ENCODE results near the gene VHLL. TPM values are rescaled to one million over a fixed set of nuclear protein-coding genes. Genes with fewer than 3 reads are reported as not detected.

The VHLL gene
- total and polyA plus RNA-seq, 3 experiments from 2014 or later, result 0.35 TPM; not detected in 2

DNA sequence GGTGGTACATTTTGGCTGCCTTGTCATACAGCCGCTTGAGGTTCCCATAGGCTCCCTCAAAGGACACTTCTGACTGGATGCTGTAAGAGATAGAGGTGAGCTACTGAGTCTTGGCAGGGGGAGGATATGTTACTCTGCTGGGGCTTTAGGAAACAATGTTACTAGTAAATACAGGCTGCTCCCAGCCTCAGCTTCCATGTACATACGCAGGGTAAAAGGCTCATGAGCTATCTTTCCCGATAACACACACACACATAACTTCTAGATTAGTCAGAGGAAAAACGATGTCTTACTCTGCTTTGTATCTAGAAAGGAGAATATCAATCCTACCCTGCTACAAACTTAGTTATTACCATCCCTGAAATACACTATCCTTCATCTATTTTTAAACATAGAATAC lies 30.8 kb downstream of the VHLL start:
- H3K36me3 ChIP-seq (ENCODE audit: insufficient read depth, low read length), result peaks cover 50% of the 10 kb centered on the region
- H3K4me1 Mint-ChIP-seq, result no peaks in the 10 kb centered on the region
- no peaks in the 10 kb centered on the region for H3K4me1 ChIP-seq (ENCODE audit: insufficient read depth, low read length)
- H3K27ac Mint-ChIP-seq, result peak overlapping the region in 1 of 8 donors; percentile 23
- peaks cover 14 to 87% (median 35%) of the 10 kb centered on the region in 3 donors for H3K36me3 Mint-ChIP-seq
- H3K27me3 ChIP-seq (ENCODE audit: insufficient read depth, low read length, poor library complexity, severe bottlenecking), result no peaks in the 10 kb centered on the region
- no peak overlapping the region for H3K4me3 ChIP-seq (ENCODE audit: low read length)
- ChIA-PET CTCF (no interaction called here), POLR2A (interaction anchor here (0.9 kb wide), 1 partner anchor 9 kb away, joined by 4 read pairs; no protein-coding TSS in a partner anchor)
- H3K27ac ChIP-seq (ENCODE audit: low read depth, low read length), result no peak overlapping the region
- H3K27me3 Mint-ChIP-seq, result no peaks in the 10 kb centered on the region
- no peaks in the 10 kb centered on the region for H3K9me3 Mint-ChIP-seq
- DNase-seq, result no peak
- no peaks in the 10 kb centered on the region for H3K9me3 ChIP-seq (ENCODE audit: low read length)
- no peak overlapping the region for H3K4me3 Mint-ChIP-seq

DNA sequence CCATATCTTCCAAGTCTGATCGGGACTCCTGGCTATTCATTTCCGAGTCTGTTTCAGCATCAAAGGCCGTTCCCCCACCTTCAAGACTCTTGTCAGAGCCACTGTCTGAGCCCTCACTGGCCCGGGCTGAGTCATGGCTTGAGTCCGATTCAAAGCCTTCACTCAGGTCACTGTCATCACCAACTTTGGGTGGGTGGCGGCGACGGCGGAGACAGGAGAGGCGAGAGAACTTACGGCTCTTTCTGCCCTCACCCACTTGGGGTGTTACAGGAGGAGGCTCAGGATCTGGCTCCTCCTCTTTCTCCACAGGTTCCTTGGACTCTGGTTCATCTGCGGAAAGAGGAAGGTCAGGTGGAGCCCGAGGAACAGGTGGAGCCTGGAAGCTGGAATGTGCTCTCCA lies 33.1 kb downstream of the VHLL start:
- ChIA-PET CTCF (no interaction called here), POLR2A (no interaction called here)
- Histone ChIP-seq H3K36me3 (ENCODE audit: insufficient read depth, low read length) (peaks cover 50% of the 10 kb centered on the region), H3K4me1 (ENCODE audit: insufficient read depth, low read length) (no peaks in the 10 kb centered on the region), H3K27me3 (ENCODE audit: insufficient read depth, low read length, poor library complexity, severe bottlenecking) (no peaks in the 10 kb centered on the region), H3K27ac (ENCODE audit: low read depth, low read length) (no peak overlapping the region), H3K9me3 (ENCODE audit: low read length) (no peaks in the 10 kb centered on the region), H3K4me3 (ENCODE audit: low read length) (no peak overlapping the region)
- Mint-ChIP-seq H3K9me3 (no peaks in the 10 kb centered on the region), H3K36me3 (peaks cover 12 to 80% (median 31%) of the 10 kb centered on the region in 3 donors), H3K4me1 (no peaks in the 10 kb centered on the region), H3K27ac (no peak overlapping the region), H3K4me3 (no peak overlapping the region), H3K27me3 (no peaks in the 10 kb centered on the region)
- no peak for DNase-seq

GRCh38 chr1:156263288-156263655 lies 35.8 kb downstream of the VHLL start:
- no peaks in the 10 kb centered on the region for H3K27me3 ChIP-seq (ENCODE audit: insufficient read depth, low read length, poor library complexity, severe bottlenecking)
- Mint-ChIP-seq H3K4me1 (peaks cover 0 to 2% (median 0%) of the 10 kb centered on the region in 3 donors), H3K27ac (peak overlapping the region in 2 of 8 donors; percentile 12 to 24), H3K27me3 (no peaks in the 10 kb centered on the region), H3K9me3 (no peaks in the 10 kb centered on the region), H3K36me3 (peaks cover 18 to 88% (median 32%) of the 10 kb centered on the region in 3 donors), H3K4me3 (no peak overlapping the region)
- no peaks in the 10 kb centered on the region for H3K9me3 ChIP-seq (ENCODE audit: low read length)
- CTCF ChIA-PET, result interaction anchor here (1.3 kb wide), 1 partner anchor 19 kb away, joined by 3 read pairs; the partner anchor contains the start of gene SMG5
- peaks cover 69% of the 10 kb centered on the region for H3K36me3 ChIP-seq (ENCODE audit: insufficient read depth, low read length)
- POLR2A ChIA-PET, result no interaction called here
- H3K4me1 ChIP-seq (ENCODE audit: insufficient read depth, low read length), result no peaks in the 10 kb centered on the region
- H3K4me3 ChIP-seq (ENCODE audit: low read length), result no peak overlapping the region
- DNase-seq, result no peak
- H3K27ac ChIP-seq (ENCODE audit: low read depth, low read length), result no peak overlapping the region

DNA sequence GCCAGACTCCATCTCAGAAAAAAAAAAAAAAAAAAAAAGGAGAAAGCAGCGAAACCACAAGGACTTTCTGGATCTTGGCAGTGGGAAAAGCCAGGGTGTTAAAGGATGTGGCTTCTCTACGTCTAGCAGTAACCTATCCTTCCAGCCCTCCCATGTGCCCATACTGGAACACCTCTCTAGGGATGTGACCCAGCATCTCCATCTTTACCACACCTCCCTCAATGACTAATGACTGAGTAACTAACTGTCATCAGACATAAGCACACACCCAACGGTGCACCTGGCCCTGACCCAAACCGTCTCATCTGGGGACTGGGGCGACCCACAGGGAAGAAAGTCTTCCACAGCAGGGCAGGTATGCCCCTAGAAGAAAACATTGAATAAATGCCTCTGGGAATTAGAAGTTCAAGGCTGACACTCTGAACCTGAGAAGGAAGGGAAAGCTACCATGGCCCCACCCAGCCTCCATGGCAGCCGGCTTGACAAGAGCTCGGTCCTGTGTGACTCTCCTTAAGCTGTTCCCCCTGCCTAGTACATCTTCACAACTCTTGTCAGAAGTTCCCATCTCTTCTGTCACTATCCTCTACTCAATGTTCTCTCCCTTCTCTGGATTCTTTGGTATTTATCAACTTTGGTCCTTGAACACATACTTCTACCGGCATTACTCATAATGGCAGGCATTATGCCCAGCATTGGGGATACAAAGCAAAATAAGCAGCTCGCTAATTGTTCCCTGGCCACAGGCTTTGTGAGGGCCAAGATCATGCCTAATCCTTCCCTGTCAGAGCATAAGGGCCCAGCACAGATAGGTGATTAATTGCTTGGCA lies 36.4 kb downstream of the VHLL start:
- CTCF ChIA-PET, result interaction anchor here (1.3 kb wide), 1 partner anchor 20 kb away, joined by 3 read pairs; the partner anchor contains the start of gene SMG5
- peaks cover 18 to 88% (median 27%) of the 10 kb centered on the region in 3 donors for H3K36me3 Mint-ChIP-seq

GRCh38 chr1:156260896-156261295 lies 38.2 kb downstream of the VHLL start:
- H3K27me3 Mint-ChIP-seq, result no peaks in the 10 kb centered on the region
- no peak overlapping the region for H3K4me3 Mint-ChIP-seq
- ChIA-PET POLR2A (no interaction called here), CTCF (no interaction called here)
- peaks cover 18 to 88% (median 28%) of the 10 kb centered on the region in 3 donors for H3K36me3 Mint-ChIP-seq
- DNase-seq, result no peak
- H3K4me1 ChIP-seq (ENCODE audit: insufficient read depth, low read length), result no peaks in the 10 kb centered on the region
- peaks cover 0 to 2% (median 0%) of the 10 kb centered on the region in 3 donors for H3K4me1 Mint-ChIP-seq
- H3K4me3 ChIP-seq (ENCODE audit: low read length), result no peak overlapping the region
- H3K9me3 ChIP-seq (ENCODE audit: low read length), result no peaks in the 10 kb centered on the region
- H3K27ac Mint-ChIP-seq, result peak overlapping the region in 5 of 8 donors; percentile 36 to 82 (median 76)
- H3K27ac ChIP-seq (ENCODE audit: low read depth, low read length), result no peak overlapping the region
- H3K36me3 ChIP-seq (ENCODE audit: insufficient read depth, low read length), result peaks cover 67% of the 10 kb centered on the region
- H3K27me3 ChIP-seq (ENCODE audit: insufficient read depth, low read length, poor library complexity, severe bottlenecking), result no peaks in the 10 kb centered on the region
- H3K9me3 Mint-ChIP-seq, result no peaks in the 10 kb centered on the region

More for the DNA sequence above, 36.4 kb downstream of the VHLL start:
- Histone ChIP-seq H3K4me3 (ENCODE audit: low read length) (no peak overlapping the region), H3K27me3 (ENCODE audit: insufficient read depth, low read length, poor library complexity, severe bottlenecking) (no peaks in the 10 kb centered on the region), H3K9me3 (ENCODE audit: low read length) (no peaks in the 10 kb centered on the region), H3K36me3 (ENCODE audit: insufficient read depth, low read length) (peaks cover 73% of the 10 kb centered on the region), H3K4me1 (ENCODE audit: insufficient read depth, low read length) (no peaks in the 10 kb centered on the region), H3K27ac (ENCODE audit: low read depth, low read length) (no peak overlapping the region)
- Mint-ChIP-seq H3K27ac (peak overlapping the region in 5 of 8 donors; percentile 12 to 42 (median 24)), H3K4me1 (peaks cover 0 to 2% (median 0%) of the 10 kb centered on the region in 3 donors), H3K27me3 (no peaks in the 10 kb centered on the region), H3K9me3 (no peaks in the 10 kb centered on the region), H3K4me3 (no peak overlapping the region)
- POLR2A ChIA-PET, result no interaction called here
- no peak for DNase-seq

DNA sequence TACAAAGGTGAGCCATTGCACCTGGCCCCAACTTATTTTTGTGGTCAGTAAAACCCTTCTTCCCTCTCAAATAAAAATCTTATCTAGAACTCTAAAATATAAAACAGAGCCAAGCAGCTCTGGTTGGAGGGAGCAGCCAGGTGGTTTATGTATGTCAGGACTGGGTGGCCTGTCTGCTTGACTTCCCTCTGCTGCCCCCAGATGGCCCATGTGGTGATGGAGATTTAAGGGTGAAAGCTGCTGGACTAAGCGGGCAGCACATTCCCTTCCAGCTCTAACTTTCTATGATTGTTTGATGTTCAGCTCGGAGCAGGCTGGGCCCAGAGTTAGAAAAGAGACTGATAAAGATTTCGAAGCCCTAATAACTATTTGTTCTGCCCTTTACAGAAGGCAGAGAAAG lies 39.3 kb downstream of the VHLL start:
- Mint-ChIP-seq H3K27ac (no peak overlapping the region), H3K27me3 (no peaks in the 10 kb centered on the region), H3K36me3 (peaks cover 18 to 80% (median 24%) of the 10 kb centered on the region in 3 donors), H3K4me3 (no peak overlapping the region), H3K4me1 (peaks cover 0 to 2% (median 0%) of the 10 kb centered on the region in 3 donors), H3K9me3 (no peaks in the 10 kb centered on the region)
- H3K36me3 ChIP-seq (ENCODE audit: insufficient read depth, low read length), result peaks cover 61% of the 10 kb centered on the region
- no peaks in the 10 kb centered on the region for H3K4me1 ChIP-seq (ENCODE audit: insufficient read depth, low read length)
- no peak overlapping the region for H3K27ac ChIP-seq (ENCODE audit: low read depth, low read length)
- DNase-seq, result no peak
- CTCF ChIA-PET, result no interaction called here
- POLR2A ChIA-PET, result interaction anchor here (1.0 kb wide), 1 partner anchor 8 kb away, joined by 4 read pairs; no protein-coding TSS in a partner anchor
- no peak overlapping the region for H3K4me3 ChIP-seq (ENCODE audit: low read length)
- no peaks in the 10 kb centered on the region for H3K27me3 ChIP-seq (ENCODE audit: insufficient read depth, low read length, poor library complexity, severe bottlenecking)
- no peaks in the 10 kb centered on the region for H3K9me3 ChIP-seq (ENCODE audit: low read length)

DNA sequence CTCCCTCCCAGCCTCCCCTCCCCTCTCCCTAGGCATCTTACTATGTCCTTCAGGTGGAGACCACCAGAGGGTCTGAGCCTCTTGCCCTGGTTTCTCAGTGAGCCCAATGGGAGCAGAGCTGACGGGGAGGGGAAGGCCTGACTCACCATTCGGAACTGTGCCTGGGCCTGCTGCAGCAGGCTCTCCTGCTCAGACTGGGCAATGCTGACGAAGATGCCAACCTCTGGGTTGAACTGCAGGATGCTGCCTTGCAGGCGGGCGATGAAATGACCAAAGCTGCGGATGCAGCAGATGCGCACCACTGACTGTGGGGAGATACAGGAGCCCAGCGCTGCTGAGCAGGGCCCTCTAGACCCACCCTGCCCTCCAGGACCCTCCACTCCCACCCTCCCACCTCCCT lies 40.2 kb downstream of the VHLL start:
- H3K4me3 ChIP-seq (ENCODE audit: low read length), result no peak overlapping the region
- ChIA-PET CTCF (no interaction called here), POLR2A (no interaction called here)
- Mint-ChIP-seq H3K9me3 (no peaks in the 10 kb centered on the region), H3K27me3 (no peaks in the 10 kb centered on the region), H3K4me1 (peaks cover 0 to 4% (median 2%) of the 10 kb centered on the region in 3 donors), H3K27ac (peak overlapping the region in 2 of 8 donors; percentile 81 to 82), H3K4me3 (no peak overlapping the region), H3K36me3 (peaks cover 12 to 77% (median 23%) of the 10 kb centered on the region in 3 donors)
- no peaks in the 10 kb centered on the region for H3K4me1 ChIP-seq (ENCODE audit: insufficient read depth, low read length)
- DNase-seq, result no peak
- H3K36me3 ChIP-seq (ENCODE audit: insufficient read depth, low read length), result peaks cover 67% of the 10 kb centered on the region
- no peaks in the 10 kb centered on the region for H3K9me3 ChIP-seq (ENCODE audit: low read length)
- H3K27ac ChIP-seq (ENCODE audit: low read depth, low read length), result no peak overlapping the region
- no peaks in the 10 kb centered on the region for H3K27me3 ChIP-seq (ENCODE audit: insufficient read depth, low read length, poor library complexity, severe bottlenecking)

GRCh38 chr1:156257711-156258110 lies 41.4 kb downstream of the VHLL start:
- Mint-ChIP-seq H3K36me3 (peaks cover 9 to 77% (median 26%) of the 10 kb centered on the region in 3 donors), H3K27me3 (no peaks in the 10 kb centered on the region), H3K4me1 (peaks cover 0 to 4% (median 2%) of the 10 kb centered on the region in 3 donors), H3K27ac (peak overlapping the region in 6 of 8 donors; percentile 14 to 86 (median 49)), H3K9me3 (no peaks in the 10 kb centered on the region), H3K4me3 (no peak overlapping the region)
- no peak for DNase-seq
- Histone ChIP-seq H3K4me3 (ENCODE audit: low read length) (no peak overlapping the region), H3K27ac (ENCODE audit: low read depth, low read length) (no peak overlapping the region), H3K27me3 (ENCODE audit: insufficient read depth, low read length, poor library complexity, severe bottlenecking) (no peaks in the 10 kb centered on the region), H3K36me3 (ENCODE audit: insufficient read depth, low read length) (peaks cover 71% of the 10 kb centered on the region), H3K4me1 (ENCODE audit: insufficient read depth, low read length) (no peaks in the 10 kb centered on the region), H3K9me3 (ENCODE audit: low read length) (no peaks in the 10 kb centered on the region)
- ChIA-PET POLR2A (no interaction called here), CTCF (no interaction called here)
